ENCODE data around the gene ADCY5.

The ADCY5 gene

GRCh38 chr3:123386477-123387040 is 62.3 kb downstream of the ADCY5 start:
- DNase-seq: no peak

GRCh38 chr3:123385981-123386380 is 62.9 kb downstream of the ADCY5 start:
- ATAC-seq: no peak

More at GRCh38 chr3:123386477-123387040, 62.3 kb downstream of the ADCY5 start:
- no peak for ATAC-seq

GRCh38 chr3:123385499-123385898 is 63.4 kb downstream of the ADCY5 start:
- no peak for DNase-seq
- ATAC-seq: no peak

More at GRCh38 chr3:123385981-123386380, 62.9 kb downstream of the ADCY5 start:
- DNase-seq: no peak

- ATAC-seq (no peak), DNase-seq (no peak)
Observed at GRCh38 chr3:123385001-123385401, 63.9 kb downstream of the ADCY5 start.

- no peak for ATAC-seq
- DNase-seq: no peak
Observed at GRCh38 chr3:123384256-123384655, 64.6 kb downstream of the ADCY5 start.

GRCh38 chr3:123383091-123384053 is 65.5 kb downstream of the ADCY5 start:
- ATAC-seq: no peak
- no peak for DNase-seq

- DNase-seq (no peak), ATAC-seq (no peak)
Observed at GRCh38 chr3:123380261-123380660, 68.6 kb downstream of the ADCY5 start.

- no peak for DNase-seq
Observed at GRCh38 chr3:123379041-123379830, 69.7 kb downstream of the ADCY5 start.

GRCh38 chr3:123378409-123378915 is 70.4 kb downstream of the ADCY5 start:
- DNase-seq (no peak), ATAC-seq (no peak)

More at GRCh38 chr3:123379041-123379830, 69.7 kb downstream of the ADCY5 start:
- ATAC-seq: no peak

GRCh38 chr3:123377243-123377740 is 71.6 kb downstream of the ADCY5 start:
- DNase-seq (no peak), ATAC-seq (no peak)

GRCh38 chr3:123376451-123377242 is 72.2 kb downstream of the ADCY5 start:
- no peak for DNase-seq
- no peak for ATAC-seq

- DNase-seq: no peak
- no peak for ATAC-seq
Observed at GRCh38 chr3:123375014-123375940, 73.6 kb downstream of the ADCY5 start.

- DNase-seq: no peak
- no peak for ATAC-seq
Observed at GRCh38 chr3:123374016-123374415, 74.9 kb downstream of the ADCY5 start.

GRCh38 chr3:123373474-123373987 is 75.4 kb downstream of the ADCY5 start:
- DNase-seq (no peak), ATAC-seq (no peak)

GRCh38 chr3:123372686-123373473 is 76.0 kb downstream of the ADCY5 start:
- DNase-seq (no peak), ATAC-seq (no peak)

GRCh38 chr3:123371859-123372685 is 76.8 kb downstream of the ADCY5 start:
- DNase-seq (no peak), ATAC-seq (no peak)

- no peak for ATAC-seq
- no peak for DNase-seq
Observed at GRCh38 chr3:123371426-123371825, 77.5 kb downstream of the ADCY5 start.

- DNase-seq: no peak
- ATAC-seq: no peak
Observed at GRCh38 chr3:123370819-123371218, 78.1 kb downstream of the ADCY5 start.
